Glutamatergic neuron (in vitro differentiated cells): Measurements from ENCODE around the gene MOV10. TPM values are rescaled to one million over a fixed set of nuclear protein-coding genes. Genes with fewer than 3 reads are reported as not detected.
"Not testable (repeated sequence)": the region's sequence is repeated elsewhere in the genome, so short reads cannot be mapped to it uniquely, and the experiment has no call there.

ENCODE experiments used
- DNase-seq: peaks from one replicate; pipeline ENCODE4 v3.0.0; 2022
- H3K27ac Mint-ChIP-seq: one replicate; pipeline ENCODE4 v1.8.0; 2020; ENCODE audit warnings: mild to moderate bottlenecking, mixed read lengths, inconsistent platforms; ENCODE audit not compliant: unreplicated experiment
- H3K27me3 Mint-ChIP-seq: one replicate; pipeline ENCODE4 v1.8.0; 2020; ENCODE audit warnings: mild to moderate bottlenecking, moderate library complexity, mixed read lengths, inconsistent platforms; ENCODE audit not compliant: unreplicated experiment
- H3K36me3 Mint-ChIP-seq: one replicate; pipeline ENCODE4 v1.8.0; 2020; ENCODE audit warnings: mild to moderate bottlenecking, mixed read lengths, inconsistent platforms; ENCODE audit not compliant: unreplicated experiment
- H3K4me1 Mint-ChIP-seq: one replicate; pipeline ENCODE4 v1.8.0; 2020; ENCODE audit warnings: mild to moderate bottlenecking, low read depth, mixed read lengths, inconsistent platforms; ENCODE audit not compliant: unreplicated experiment
- H3K4me3 Mint-ChIP-seq: one replicate; pipeline ENCODE4 v1.8.0; 2020; ENCODE audit warnings: mild to moderate bottlenecking, mixed read lengths, inconsistent platforms; ENCODE audit not compliant: unreplicated experiment
- H3K9me3 Mint-ChIP-seq: one replicate; pipeline ENCODE4 v1.8.0; 2020; ENCODE audit warnings: mild to moderate bottlenecking, moderate library complexity, mixed read lengths, inconsistent platforms; ENCODE audit not compliant: unreplicated experiment
- CTCF ChIP-seq: fragments of 200-600 bp; sonication (generic); IDR thresholded peaks from one replicate; pipeline ENCODE4 v1.5.0; 2021; ENCODE audit not compliant: partially characterized antibody, unreplicated experiment
- total RNA-seq: library from RNA; stranded (reverse); fragmentation: NEBNext Ultra II Directional; extraction: Animal tissue kit (Norgen Biotek cat#: 25700); gene quantifications from one replicate; pipeline ENCODE4 v1.2.1, GENCODE V29; 2021; ENCODE audit not compliant: unreplicated experiment

Gene MOV10
- total RNA-seq, 1 donor from 2014 or later: 5.2 TPM

GRCh38 chr1:112718691-112719418 lies 44.4 kb downstream of the MOV10 start:
- peak; percentile 87 for DNase-seq
- H3K4me1 Mint-ChIP-seq: peaks cover 12% of the 10 kb centered on the region
- peaks cover 9% of the 10 kb centered on the region for H3K9me3 Mint-ChIP-seq
- no peaks in the 10 kb centered on the region for H3K36me3 Mint-ChIP-seq
- no peak overlapping the region for H3K27ac Mint-ChIP-seq
- no peak overlapping the region for H3K4me3 Mint-ChIP-seq
- TF ChIP-seq CTCF: peak; percentile 82
- H3K27me3 Mint-ChIP-seq: peaks cover 10% of the 10 kb centered on the region

- Mint-ChIP-seq H3K9me3 (peaks cover 10% of the 10 kb centered on the region), H3K4me1 (peaks cover 12% of the 10 kb centered on the region), H3K27ac (no peak overlapping the region), H3K4me3 (no peak overlapping the region), H3K36me3 (no peaks in the 10 kb centered on the region), H3K27me3 (peaks cover 10% of the 10 kb centered on the region)
- TF ChIP-seq CTCF: no peak
- DNase-seq: no peak
Measured at GRCh38 chr1:112719706-112720105, 45.2 kb downstream of the MOV10 start.

DNA sequence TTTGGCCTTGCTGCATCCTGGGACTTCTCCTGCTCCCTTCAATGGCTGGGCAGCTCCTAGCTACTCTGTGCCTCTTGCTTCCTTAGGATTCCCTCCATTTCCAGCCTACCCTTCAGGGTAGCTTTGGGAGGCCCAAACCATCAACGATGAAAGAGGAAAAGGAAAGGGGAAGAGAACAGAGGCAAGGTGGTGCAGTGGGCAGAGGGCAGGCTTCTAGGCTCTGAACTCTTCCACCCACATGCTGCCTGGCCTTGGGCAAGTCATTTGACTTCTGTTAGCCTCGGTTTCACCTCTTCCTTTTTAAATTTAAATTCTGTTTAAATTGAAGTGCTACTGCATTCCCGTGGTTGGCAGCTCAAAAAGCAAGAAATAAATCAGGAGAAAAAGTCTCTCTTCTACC lies 46.3 kb downstream of the MOV10 start:
- Mint-ChIP-seq H3K4me3 (no peak overlapping the region), H3K4me1 (peaks cover 12% of the 10 kb centered on the region), H3K9me3 (peaks cover 9% of the 10 kb centered on the region), H3K27ac (no peak overlapping the region), H3K36me3 (no peaks in the 10 kb centered on the region), H3K27me3 (peaks cover 10% of the 10 kb centered on the region)
- TF ChIP-seq CTCF: no peak
- DNase-seq: no peak

DNA sequence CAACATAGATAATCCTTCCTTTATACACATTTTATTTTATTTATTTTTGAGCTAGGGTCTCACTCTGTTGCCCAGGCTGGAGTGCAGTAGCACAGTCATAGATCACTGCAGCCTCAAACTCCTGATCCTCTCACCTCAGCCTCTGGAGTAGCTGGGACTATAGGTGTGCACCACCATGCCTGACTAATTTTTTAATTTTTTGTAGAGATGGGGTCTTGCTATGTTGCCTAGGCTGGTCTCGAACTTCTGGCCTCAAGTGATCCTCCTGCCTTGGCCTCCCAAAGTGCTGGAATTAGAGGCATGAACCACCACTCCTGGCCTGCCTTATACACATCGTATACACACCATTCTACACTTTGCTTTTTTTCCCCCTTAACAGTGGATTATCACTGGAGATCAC lies 46.8 kb downstream of the MOV10 start:
- DNase-seq, H3K9me3 Mint-ChIP-seq, H3K36me3 Mint-ChIP-seq, H3K27ac Mint-ChIP-seq, H3K4me3 Mint-ChIP-seq: not testable (repeated sequence)
- H3K4me1 Mint-ChIP-seq: peaks cover 12% of the 10 kb centered on the region
- peaks cover 11% of the 10 kb centered on the region for H3K27me3 Mint-ChIP-seq

GRCh38 chr1:112721966-112722524 lies 47.6 kb downstream of the MOV10 start:
- DNase-seq: no peak
- no peak overlapping the region for H3K4me3 Mint-ChIP-seq

More at GRCh38 chr1:112721966-112722524, 47.6 kb downstream of the MOV10 start:
- H3K9me3 Mint-ChIP-seq: peaks cover 8% of the 10 kb centered on the region
- peaks cover 14% of the 10 kb centered on the region for H3K27me3 Mint-ChIP-seq
- peaks cover 12% of the 10 kb centered on the region for H3K4me1 Mint-ChIP-seq
- TF ChIP-seq CTCF: no peak
- peak overlapping the region; percentile 82 for H3K27ac Mint-ChIP-seq
- H3K36me3 Mint-ChIP-seq: no peaks in the 10 kb centered on the region
